ENCODE data around the gene LPP.

Gene LPP

DNA sequence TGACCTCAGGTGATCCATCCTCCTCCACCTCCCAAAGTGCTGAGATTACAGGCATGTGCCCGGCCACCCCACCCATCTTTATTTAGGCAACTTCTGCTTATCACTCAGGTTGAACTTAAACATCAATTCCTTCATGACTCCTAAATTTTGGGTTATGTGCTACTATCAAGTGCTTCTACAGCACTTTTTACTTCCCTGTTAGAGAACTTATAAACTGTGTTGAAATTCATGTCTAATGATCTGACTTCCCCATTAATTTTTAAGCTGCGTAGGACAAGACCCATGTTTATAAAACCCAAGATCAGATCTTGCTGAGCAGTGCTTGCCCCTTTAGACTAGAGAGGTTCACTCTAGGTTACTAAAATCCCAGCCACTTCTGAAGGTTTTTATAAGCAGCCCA is 751.6 kb downstream of the LPP start:
- no peak overlapping the region for H3K4me3 ChIP-seq (ENCODE audit: control insufficient read depth, low read depth, low read length)
- DNase-seq (ENCODE audit: low read depth), result no peak
- TF ChIP-seq, protein P1, sequence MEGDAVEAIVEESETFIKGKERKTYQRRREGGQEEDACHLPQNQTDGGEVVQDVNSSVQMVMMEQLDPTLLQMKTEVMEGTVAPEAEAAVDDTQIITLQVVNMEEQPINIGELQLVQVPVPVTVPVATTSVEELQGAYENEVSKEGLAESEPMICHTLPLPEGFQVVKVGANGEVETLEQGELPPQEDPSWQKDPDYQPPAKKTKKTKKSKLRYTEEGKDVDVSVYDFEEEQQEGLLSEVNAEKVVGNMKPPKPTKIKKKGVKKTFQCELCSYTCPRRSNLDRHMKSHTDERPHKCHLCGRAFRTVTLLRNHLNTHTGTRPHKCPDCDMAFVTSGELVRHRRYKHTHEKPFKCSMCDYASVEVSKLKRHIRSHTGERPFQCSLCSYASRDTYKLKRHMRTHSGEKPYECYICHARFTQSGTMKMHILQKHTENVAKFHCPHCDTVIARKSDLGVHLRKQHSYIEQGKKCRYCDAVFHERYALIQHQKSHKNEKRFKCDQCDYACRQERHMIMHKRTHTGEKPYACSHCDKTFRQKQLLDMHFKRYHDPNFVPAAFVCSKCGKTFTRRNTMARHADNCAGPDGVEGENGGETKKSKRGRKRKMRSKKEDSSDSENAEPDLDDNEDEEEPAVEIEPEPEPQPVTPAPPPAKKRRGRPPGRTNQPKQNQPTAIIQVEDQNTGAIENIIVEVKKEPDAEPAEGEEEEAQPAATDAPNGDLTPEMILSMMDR (IDR thresholded peaks at IDR 0.05; ENCODE audit: control insufficient read depth, insufficient read depth, low read depth, low read length, missing control alignments), result no peak

GRCh38 chr3:188906236-188906635 is 752.3 kb downstream of the LPP start:
- no peak overlapping the region for H3K4me3 ChIP-seq (ENCODE audit: control insufficient read depth, low read depth, low read length)
- TF ChIP-seq, protein P1 (IDR thresholded peaks at IDR 0.05; ENCODE audit: control insufficient read depth, insufficient read depth, low read depth, low read length, missing control alignments), result no peak
- no peak for DNase-seq (ENCODE audit: low read depth)

GRCh38 chr3:188908002-188908850 is 754.3 kb downstream of the LPP start:
- no peak for DNase-seq (ENCODE audit: low read depth)
- no peak overlapping the region for H3K4me3 ChIP-seq (ENCODE audit: control insufficient read depth, low read depth, low read length)
- TF ChIP-seq, protein P1 (IDR thresholded peaks at IDR 0.05; ENCODE audit: control insufficient read depth, insufficient read depth, low read depth, low read length, missing control alignments), result no peak

DNA sequence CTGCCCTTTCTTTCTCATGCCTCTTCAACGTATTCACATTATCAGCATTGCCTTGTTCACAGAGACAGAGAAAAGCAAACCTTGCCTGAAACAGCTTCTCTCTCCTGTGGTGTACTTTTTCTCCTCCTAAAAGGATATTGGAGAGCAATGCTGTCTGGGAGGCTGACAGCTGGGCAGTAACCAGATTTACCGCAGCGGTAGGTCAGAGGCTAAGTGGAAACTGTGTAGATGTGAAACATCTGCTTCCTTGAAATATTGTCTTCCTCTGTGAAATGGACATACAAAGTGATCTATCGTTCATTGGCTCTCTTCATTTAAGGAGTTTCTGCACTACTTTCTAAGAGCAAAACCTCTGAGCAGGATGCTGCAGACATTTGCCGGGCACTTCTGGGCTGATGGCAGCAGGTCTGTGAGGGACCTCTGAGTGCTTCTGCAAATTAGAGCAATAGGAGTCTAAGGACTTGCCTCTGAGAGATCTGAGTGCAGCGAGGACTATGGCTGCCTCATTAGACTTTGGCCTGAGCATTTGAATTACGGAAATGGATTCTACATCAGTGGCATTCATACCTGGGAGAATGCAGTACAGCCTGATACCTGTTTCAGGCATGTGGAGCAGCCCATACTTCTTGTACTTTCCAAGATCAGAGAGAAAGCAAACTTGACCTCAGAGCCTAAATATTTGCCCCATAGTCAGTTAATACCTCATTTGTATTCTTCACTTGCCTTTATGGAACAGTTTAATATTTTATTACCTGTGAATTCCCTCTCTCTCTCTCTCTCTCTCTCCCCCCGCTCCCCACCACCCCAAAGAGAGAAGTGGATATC is 757.3 kb downstream of the LPP start:
- TF ChIP-seq, protein P1 (IDR thresholded peaks at IDR 0.05; ENCODE audit: control insufficient read depth, insufficient read depth, low read depth, low read length, missing control alignments), result no peak
- DNase-seq (ENCODE audit: low read depth), result no peak
- no peak overlapping the region for H3K4me3 ChIP-seq (ENCODE audit: control insufficient read depth, low read depth, low read length)

- TF ChIP-seq, protein P1 (IDR thresholded peaks at IDR 0.05; ENCODE audit: control insufficient read depth, insufficient read depth, low read depth, low read length, missing control alignments), result no peak
- H3K4me3 ChIP-seq (ENCODE audit: control insufficient read depth, low read depth, low read length), result no peak overlapping the region
- no peak for DNase-seq (ENCODE audit: low read depth)
Measured at GRCh38 chr3:188913084-188913483, 759.1 kb downstream of the LPP start.

- TF ChIP-seq, protein P1 (IDR thresholded peaks at IDR 0.05; ENCODE audit: control insufficient read depth, insufficient read depth, low read depth, low read length, missing control alignments), result no peak
- DNase-seq (ENCODE audit: low read depth), result no peak
- no peak overlapping the region for H3K4me3 ChIP-seq (ENCODE audit: control insufficient read depth, low read depth, low read length)
Measured at GRCh38 chr3:188914552-188914951, 760.6 kb downstream of the LPP start.

Measured in AG09309 (cell line).